PFSK-1 (cell line): ENCODE measurements around the gene TBC1D16.

Source experiments
- FOXP2 ChIP-seq: optimal IDR thresholded peaks from 2 replicates; pipeline ENCODE3; 2011; ENCODE audit warnings: borderline replicate concordance, control low read depth, inconsistent platforms; ENCODE audit not compliant: insufficient read depth; ENCODE audit errors: extremely low read length, extremely low read depth
- POLR2AphosphoS5 ChIP-seq: IDR thresholded peaks from 2 replicates; pipeline ENCODE4 v1.6.1; 2012; ENCODE audit warnings: low read depth, mild to moderate bottlenecking, control low read depth, low read length, moderate library complexity
- REST ChIP-seq, 2 experiments: IDR thresholded peaks; 2 replicates each; pipeline versions ENCODE4 v1.6.1 to v1.8.0; 2011 to 2012; ENCODE audit warnings: low read depth in 2 of 2, low read length in 2 of 2, control low read depth in 1 of 2, inconsistent platforms in 1 of 2, mild to moderate bottlenecking in 1 of 2, moderate library complexity in 1 of 2; ENCODE audit not compliant: insufficient read depth in 1 of 2
- SIN3A ChIP-seq: IDR thresholded peaks from 2 replicates; pipeline ENCODE4 v1.6.1; 2012; ENCODE audit warnings: mild to moderate bottlenecking, low read length, moderate library complexity, borderline replicate concordance; ENCODE audit not compliant: insufficient read depth
- TAF1 ChIP-seq: IDR thresholded peaks from 2 replicates; pipeline ENCODE4 v1.6.1; 2012; ENCODE audit warnings: low read length, control low read depth, borderline replicate concordance; ENCODE audit not compliant: insufficient read depth

Gene TBC1D16

GRCh38 chr17:79928502-79929256 lies 107.0 kb downstream of the TBC1D16 start:
- TF ChIP-seq REST (IDR thresholded peaks at IDR 0.05; ENCODE audit: insufficient read depth in 1 of 2, low read depth in 2 of 2, low read length in 2 of 2) (no peak), POLR2AphosphoS5 (no peak), FOXP2 (no peak), TAF1 (no peak)

- no peak for TF ChIP-seq TAF1
- no peak for TF ChIP-seq FOXP2
- no peak for TF ChIP-seq POLR2AphosphoS5
- no peak for TF ChIP-seq SIN3A
- no peak for TF ChIP-seq REST (IDR thresholded peaks at IDR 0.05; ENCODE audit: insufficient read depth in 1 of 2, low read depth in 2 of 2, low read length in 2 of 2)
Observed at GRCh38 chr17:79927688-79928501, 107.8 kb downstream of the TBC1D16 start.

DNA sequence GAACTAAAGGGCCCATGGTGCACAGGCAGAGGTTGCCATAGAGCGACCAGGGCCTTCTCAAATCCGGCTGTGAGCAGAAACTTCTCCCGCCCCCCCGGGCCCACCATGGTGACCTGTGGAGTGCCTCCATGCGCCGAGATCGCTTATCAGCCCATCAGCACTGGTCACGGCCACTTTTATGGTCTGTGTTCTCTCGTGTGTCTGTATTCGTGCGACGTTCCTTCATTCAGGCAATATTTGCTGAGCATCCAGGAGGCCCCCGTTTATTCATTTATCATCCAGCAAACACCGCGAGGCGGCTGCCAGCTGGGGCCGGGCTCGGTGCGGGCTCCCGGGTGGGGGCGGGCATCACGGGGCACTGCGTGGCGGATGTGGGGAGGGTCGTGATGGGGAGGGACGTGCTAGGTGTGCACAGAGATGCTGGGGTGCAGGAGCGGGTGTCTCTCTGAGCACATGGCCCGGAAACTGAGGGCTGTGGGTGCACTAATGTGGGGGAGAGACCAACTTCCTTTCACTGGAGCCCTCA lies 108.5 kb downstream of the TBC1D16 start:
- TF ChIP-seq TAF1 (no peak), SIN3A (no peak), REST (IDR thresholded peaks at IDR 0.05; ENCODE audit: insufficient read depth in 1 of 2, low read depth in 2 of 2, low read length in 2 of 2) (no peak), POLR2AphosphoS5 (no peak), FOXP2 (no peak)

GRCh38 chr17:79926605-79927135 lies 109.0 kb downstream of the TBC1D16 start:
- no peak for TF ChIP-seq REST (IDR thresholded peaks at IDR 0.05; ENCODE audit: insufficient read depth in 1 of 2, low read depth in 2 of 2, low read length in 2 of 2)
